Tibial nerve (tissue), 4 donors: Measurements from ENCODE around the gene CECR2. TPM values are rescaled to one million over a fixed set of nuclear protein-coding genes. Genes with fewer than 3 reads are reported as not detected.

ENCODE experiments used
- DNase-seq, 2 donors: peaks; one replicate each; pipeline ENCODE4 v3.0.0-alpha.2; 2019; ENCODE audit warnings: low spot score in 2 of 2
- H3K27ac ChIP-seq, 4 donors: fragments of 200-600 bp; sonication (generic) in 3 of 4; one replicate each; pipeline ENCODE4 v1.5.1; 2017 to 2019; ENCODE audit warnings: mild to moderate bottlenecking in 1 of 4
- H3K27me3 ChIP-seq, 2 donors: fragments of 200-600 bp; sonication (generic) in 1 of 2; one replicate each; pipeline versions ENCODE4 v1.5.1 to v1.6.0; 2017 to 2019
- H3K36me3 ChIP-seq, 3 donors: fragments of 200-600 bp; sonication (generic); one replicate each; pipeline ENCODE4 v1.5.1; 2018 to 2019
- H3K4me1 ChIP-seq, 4 donors: fragments of 200-600 bp; sonication (generic) in 3 of 4; one replicate each; pipeline ENCODE4 v1.5.1; 2017 to 2019
- H3K4me3 ChIP-seq, 4 donors: fragments of 200-600 bp; sonication (generic) in 3 of 4; one replicate each; pipeline ENCODE4 v1.5.1; 2017 to 2019; ENCODE audit warnings: mild to moderate bottlenecking in 1 of 4, moderate library complexity in 1 of 4
- H3K9me3 ChIP-seq, 4 donors: fragments of 200-600 bp; sonication (generic) in 3 of 4; one replicate each; pipeline ENCODE4 v1.5.1; 2017 to 2019
- EP300 ChIP-seq, 2 donors: sonication (generic); formaldehyde crosslinking; IDR thresholded peaks; one replicate each; pipeline ENCODE4 v1.6.1; 2017; ENCODE audit warnings: antibody characterized with exemption in 2 of 2, mild to moderate bottlenecking in 1 of 2
- POLR2A ChIP-seq, 2 donors: fragments of 450-650 bp; IDR thresholded peaks; one replicate each; pipeline ENCODE4 v1.6.1; 2017; ENCODE audit warnings: antibody characterized with exemption in 2 of 2, mild to moderate bottlenecking in 2 of 2, moderate library complexity in 2 of 2
- WGBS, 2 donors: methylation state at CpG; one replicate each; pipeline ENCODE4 v1.1.5; 2018; 5-methylcytosine and 5-hydroxymethylcytosine counted together
- total RNA-seq, 4 donors: library from RNA; depleted of rRNA; stranded (reverse); fragments of >200 nt; gene quantifications; one replicate each; pipeline ENCODE4 v1.1.0, GENCODE V29; 2016
- TF ChIP-seq, protein P1 (sequence below), 5 experiments: fragments of 200-600 bp in 3 of 5; fragments of 450-650 bp in 2 of 5; sonication (generic) in 3 of 5; IDR thresholded peaks; one replicate each; pipeline ENCODE4 v1.5.1; 2016 to 2019; ENCODE audit warnings: antibody characterized with exemption in 5 of 5, mild to moderate bottlenecking in 3 of 5, moderate library complexity in 2 of 5

The CECR2 gene
- total RNA-seq, 4 donors from 2014 or later: 2.4 to 5.1 (median 3.6) TPM

DNA sequence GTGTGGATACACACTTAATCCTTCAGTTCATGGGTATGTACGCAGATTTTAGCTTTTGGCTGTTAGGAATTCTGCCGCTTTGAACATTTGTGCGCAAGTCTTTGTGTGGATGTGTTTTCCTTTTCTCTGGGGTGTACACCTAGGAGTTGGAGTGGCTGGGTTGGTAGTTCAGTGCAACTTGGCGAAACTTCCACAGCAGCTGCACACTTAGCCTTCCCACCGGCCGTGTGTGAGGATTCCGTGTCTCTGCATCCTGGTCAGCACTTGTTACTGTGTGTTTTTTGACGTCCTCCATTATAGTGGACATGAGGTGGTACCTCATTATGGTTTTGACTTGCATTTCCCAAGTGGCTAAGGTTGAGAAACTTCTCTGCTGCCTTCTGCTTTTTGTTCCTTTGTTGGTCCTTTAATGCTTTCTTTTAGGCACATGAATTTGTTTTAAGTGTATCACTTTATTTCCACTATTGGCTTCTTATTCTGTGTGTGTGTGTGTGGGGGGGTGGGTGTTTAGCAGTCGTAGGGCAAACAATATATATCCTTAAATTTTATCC is 121.9 kb downstream of the CECR2 start:
- Histone ChIP-seq H3K27me3 (no peaks in the 10 kb centered on the region), H3K9me3 (no peaks in the 10 kb centered on the region), H3K4me3 (no peak overlapping the region), H3K36me3 (no peaks in the 10 kb centered on the region), H3K4me1 (peaks cover 0 to 6% (median 0%) of the 10 kb centered on the region in 4 donors), H3K27ac (no peak overlapping the region)
- TF ChIP-seq EP300 (IDR thresholded peaks at IDR 0.05): no peak
- no peak for TF ChIP-seq POLR2A (IDR thresholded peaks at IDR 0.05)
- TF ChIP-seq, protein P1, sequence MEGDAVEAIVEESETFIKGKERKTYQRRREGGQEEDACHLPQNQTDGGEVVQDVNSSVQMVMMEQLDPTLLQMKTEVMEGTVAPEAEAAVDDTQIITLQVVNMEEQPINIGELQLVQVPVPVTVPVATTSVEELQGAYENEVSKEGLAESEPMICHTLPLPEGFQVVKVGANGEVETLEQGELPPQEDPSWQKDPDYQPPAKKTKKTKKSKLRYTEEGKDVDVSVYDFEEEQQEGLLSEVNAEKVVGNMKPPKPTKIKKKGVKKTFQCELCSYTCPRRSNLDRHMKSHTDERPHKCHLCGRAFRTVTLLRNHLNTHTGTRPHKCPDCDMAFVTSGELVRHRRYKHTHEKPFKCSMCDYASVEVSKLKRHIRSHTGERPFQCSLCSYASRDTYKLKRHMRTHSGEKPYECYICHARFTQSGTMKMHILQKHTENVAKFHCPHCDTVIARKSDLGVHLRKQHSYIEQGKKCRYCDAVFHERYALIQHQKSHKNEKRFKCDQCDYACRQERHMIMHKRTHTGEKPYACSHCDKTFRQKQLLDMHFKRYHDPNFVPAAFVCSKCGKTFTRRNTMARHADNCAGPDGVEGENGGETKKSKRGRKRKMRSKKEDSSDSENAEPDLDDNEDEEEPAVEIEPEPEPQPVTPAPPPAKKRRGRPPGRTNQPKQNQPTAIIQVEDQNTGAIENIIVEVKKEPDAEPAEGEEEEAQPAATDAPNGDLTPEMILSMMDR (IDR thresholded peaks at IDR 0.05): no peak
- WGBS, 2 donors: 83 to 85% methylated on average over 9 of the region's 9 CpGs
- no peak for DNase-seq

DNA sequence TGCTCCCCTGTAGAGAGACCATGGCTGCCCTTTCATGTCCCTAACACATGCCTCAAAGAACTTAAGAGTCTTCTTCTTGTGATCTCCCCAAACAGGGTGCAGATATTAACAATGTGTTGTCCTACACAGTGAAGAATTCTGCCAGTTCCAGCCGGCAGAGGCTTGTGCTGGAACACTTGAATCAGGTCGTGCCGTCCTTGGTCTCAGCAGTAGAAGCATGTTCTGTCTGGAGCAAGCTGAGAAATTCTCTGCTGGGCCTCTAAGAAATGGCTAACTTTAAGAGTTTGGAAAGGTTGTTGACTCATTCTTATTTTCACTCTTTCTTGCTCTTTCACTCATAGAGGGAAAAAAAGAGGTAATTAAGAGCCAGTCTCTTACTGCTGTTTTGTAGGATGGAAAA is 123.0 kb downstream of the CECR2 start:
- peak overlapping the region in 2 of 4 donors; percentile 29 to 34 for H3K27ac ChIP-seq

DNA sequence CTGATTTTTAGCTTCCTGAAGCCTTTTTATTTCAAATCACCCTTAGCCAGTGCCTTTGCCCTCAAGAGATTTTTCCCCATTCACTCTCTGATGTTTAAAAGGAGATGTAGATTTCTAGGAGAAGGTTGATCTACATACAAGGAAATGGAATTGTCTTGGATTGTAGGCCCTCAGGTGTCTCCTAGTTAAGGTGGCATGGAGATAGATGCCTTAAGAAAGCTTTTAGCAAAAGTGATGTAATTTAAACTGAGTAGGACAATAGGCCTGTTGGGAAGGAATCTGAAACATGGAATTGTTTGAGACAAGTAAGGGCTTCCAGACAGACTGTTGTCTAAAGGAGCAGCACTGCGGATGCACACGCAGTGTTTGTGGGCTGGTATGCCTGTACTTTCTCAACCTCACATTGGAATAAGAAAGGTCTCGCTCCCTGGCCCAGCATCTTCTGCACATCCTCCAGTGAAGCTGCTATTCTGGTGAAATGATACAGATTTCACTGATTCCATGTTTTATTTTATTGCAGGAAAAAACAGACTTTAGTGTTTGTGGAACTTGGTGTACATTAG is 124.2 kb downstream of the CECR2 start:
- WGBS, 2 donors: 90 to 91% methylated on average over 3 of the region's 3 CpGs
- no peaks in the 10 kb centered on the region for H3K9me3 ChIP-seq
- no peak for DNase-seq
- H3K36me3 ChIP-seq: no peaks in the 10 kb centered on the region
- TF ChIP-seq, protein P1 (IDR thresholded peaks at IDR 0.05): no peak
- TF ChIP-seq EP300 (IDR thresholded peaks at IDR 0.05) (no peak), POLR2A (IDR thresholded peaks at IDR 0.05) (no peak)
- H3K27me3 ChIP-seq: no peaks in the 10 kb centered on the region
- no peak overlapping the region for H3K4me3 ChIP-seq
- no peak overlapping the region for H3K27ac ChIP-seq
- peaks cover 0 to 6% (median 0%) of the 10 kb centered on the region in 4 donors for H3K4me1 ChIP-seq

More for the DNA sequence above, 123.0 kb downstream of the CECR2 start:
- 35 to 37% methylated on average over 3 of the region's 3 CpGs for WGBS, 2 donors
- Histone ChIP-seq H3K9me3 (no peaks in the 10 kb centered on the region), H3K4me1 (peaks cover 0 to 6% (median 0%) of the 10 kb centered on the region in 4 donors), H3K4me3 (no peak overlapping the region), H3K27me3 (no peaks in the 10 kb centered on the region), H3K36me3 (no peaks in the 10 kb centered on the region)
- DNase-seq: no peak
- TF ChIP-seq EP300 (IDR thresholded peaks at IDR 0.05): no peak
- no peak for TF ChIP-seq POLR2A (IDR thresholded peaks at IDR 0.05)
- TF ChIP-seq, protein P1 (IDR thresholded peaks at IDR 0.05): no peak

DNA sequence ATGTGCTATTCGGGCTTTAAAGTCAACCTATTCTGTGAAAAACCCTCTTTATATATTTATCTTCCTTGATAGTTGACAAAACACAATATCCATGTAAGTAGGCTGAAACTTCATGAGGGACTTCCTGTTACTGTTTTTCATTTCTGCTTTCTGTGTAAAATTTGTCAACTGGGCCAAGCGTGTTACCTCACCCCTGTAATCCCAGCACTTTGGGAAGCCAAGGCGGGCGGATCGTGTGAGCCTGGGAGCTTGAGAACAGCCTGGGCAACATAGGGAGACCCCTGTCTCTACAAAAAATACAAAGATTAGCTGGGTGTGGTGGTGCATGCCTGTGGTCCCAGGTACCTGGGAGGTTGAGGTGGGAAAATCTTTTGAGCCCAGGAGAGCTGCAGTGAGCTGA is 127.6 kb downstream of the CECR2 start:
- no peak overlapping the region for H3K27ac ChIP-seq
- DNase-seq: no peak
- H3K4me1 ChIP-seq: peaks cover 0 to 7% (median 0%) of the 10 kb centered on the region in 4 donors
- TF ChIP-seq, protein P1 (IDR thresholded peaks at IDR 0.05): no peak
- TF ChIP-seq POLR2A (IDR thresholded peaks at IDR 0.05) (no peak), EP300 (IDR thresholded peaks at IDR 0.05) (no peak)
- H3K9me3 ChIP-seq: no peaks in the 10 kb centered on the region
- H3K27me3 ChIP-seq: no peaks in the 10 kb centered on the region
- no peaks in the 10 kb centered on the region for H3K36me3 ChIP-seq
- H3K4me3 ChIP-seq: no peak overlapping the region
- WGBS, 2 donors: 86 to 88% methylated on average over 5 of the region's 5 CpGs

DNA sequence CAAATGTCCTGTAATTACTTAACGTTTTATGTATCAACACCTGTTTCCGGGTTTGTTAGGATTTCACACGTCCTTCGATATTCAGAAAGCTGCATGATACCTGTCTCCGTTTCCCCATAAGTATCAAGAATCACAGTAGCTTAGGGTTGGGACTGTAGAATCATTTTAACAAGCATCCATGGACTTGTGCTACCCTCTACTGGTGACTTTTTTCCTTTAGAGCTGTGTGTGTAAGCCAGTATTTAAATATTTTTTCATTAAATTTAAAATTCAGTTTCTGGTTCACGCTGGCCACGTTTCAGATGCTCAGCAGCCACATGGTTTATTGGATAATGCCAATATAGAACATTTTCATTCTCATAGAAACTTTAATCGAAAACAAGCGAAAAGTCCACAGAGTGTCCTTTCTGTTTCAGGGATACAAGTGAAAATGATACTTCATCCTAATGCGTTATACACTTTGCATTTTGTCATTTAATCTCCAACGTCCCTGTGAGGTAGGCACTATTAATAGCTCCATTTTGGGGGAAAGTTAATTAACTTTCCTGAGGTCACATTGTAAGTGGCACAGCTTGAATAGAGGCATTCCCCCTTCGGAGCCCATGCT is 132.5 kb downstream of the CECR2 start:
- TF ChIP-seq, protein P1 (IDR thresholded peaks at IDR 0.05): peak; percentile 44 to 75 (median 65)
- no peak for TF ChIP-seq POLR2A (IDR thresholded peaks at IDR 0.05)
- TF ChIP-seq EP300 (IDR thresholded peaks at IDR 0.05): no peak
- peaks cover 0 to 4% (median 0%) of the 10 kb centered on the region in 4 donors for H3K4me1 ChIP-seq
- no peaks in the 10 kb centered on the region for H3K27me3 ChIP-seq
- H3K9me3 ChIP-seq: no peaks in the 10 kb centered on the region
- H3K36me3 ChIP-seq: peaks cover 0 to 10% (median 0%) of the 10 kb centered on the region in 3 donors
- H3K27ac ChIP-seq: no peak overlapping the region
- peak in 1 of 2 donors; percentile 63 for DNase-seq
- WGBS, 2 donors: 47 to 49% methylated on average over 12 of the region's 12 CpGs
- no peak overlapping the region for H3K4me3 ChIP-seq
